GM12891 (cell line): ENCODE measurements around the gene IGFN1.
"Not testable (repeated sequence)": the region's sequence is repeated elsewhere in the genome, so short reads cannot be mapped to it uniquely, and the experiment has no call there.

Experiments
- DNase-seq: peaks from one replicate; pipeline ENCODE4 v3.0.0; 2011; ENCODE audit warnings: low spot score; ENCODE audit not compliant: insufficient read length
- FAIRE-seq: peaks from 2 replicates; lab custom pipeline; 2011; peaks lifted over from hg19 to GRCh38; lab: Jason Lieb, UNC
- PAX5 ChIP-seq: IDR thresholded peaks from 2 replicates; pipeline ENCODE4 v1.6.1; 2011; ENCODE audit warnings: low read length, moderate library complexity, mild to moderate bottlenecking; ENCODE audit not compliant: insufficient read depth, severe bottlenecking
- POLR2A ChIP-seq: IDR thresholded peaks from 2 replicates; pipeline ENCODE4 v1.6.1; 2011; ENCODE audit warnings: low read depth, low read length, control low read depth
- POLR2AphosphoS5 ChIP-seq: IDR thresholded peaks from 2 replicates; pipeline ENCODE4 v1.6.1; 2011; ENCODE audit warnings: low read depth, low read length, control low read depth
- POU2F2 ChIP-seq: IDR thresholded peaks from 2 replicates; pipeline ENCODE4 v1.6.1; 2011; ENCODE audit warnings: low read depth, mild to moderate bottlenecking, control low read depth, low read length, moderate library complexity
- SPI1 ChIP-seq: IDR thresholded peaks from 2 replicates; pipeline ENCODE4 v1.6.1; 2011; ENCODE audit warnings: low read depth, low read length, control low read depth
- TAF1 ChIP-seq: IDR thresholded peaks from 2 replicates; pipeline ENCODE4 v1.6.1; 2011; ENCODE audit warnings: low read depth, low read length, control low read depth

The IGFN1 gene

DNA sequence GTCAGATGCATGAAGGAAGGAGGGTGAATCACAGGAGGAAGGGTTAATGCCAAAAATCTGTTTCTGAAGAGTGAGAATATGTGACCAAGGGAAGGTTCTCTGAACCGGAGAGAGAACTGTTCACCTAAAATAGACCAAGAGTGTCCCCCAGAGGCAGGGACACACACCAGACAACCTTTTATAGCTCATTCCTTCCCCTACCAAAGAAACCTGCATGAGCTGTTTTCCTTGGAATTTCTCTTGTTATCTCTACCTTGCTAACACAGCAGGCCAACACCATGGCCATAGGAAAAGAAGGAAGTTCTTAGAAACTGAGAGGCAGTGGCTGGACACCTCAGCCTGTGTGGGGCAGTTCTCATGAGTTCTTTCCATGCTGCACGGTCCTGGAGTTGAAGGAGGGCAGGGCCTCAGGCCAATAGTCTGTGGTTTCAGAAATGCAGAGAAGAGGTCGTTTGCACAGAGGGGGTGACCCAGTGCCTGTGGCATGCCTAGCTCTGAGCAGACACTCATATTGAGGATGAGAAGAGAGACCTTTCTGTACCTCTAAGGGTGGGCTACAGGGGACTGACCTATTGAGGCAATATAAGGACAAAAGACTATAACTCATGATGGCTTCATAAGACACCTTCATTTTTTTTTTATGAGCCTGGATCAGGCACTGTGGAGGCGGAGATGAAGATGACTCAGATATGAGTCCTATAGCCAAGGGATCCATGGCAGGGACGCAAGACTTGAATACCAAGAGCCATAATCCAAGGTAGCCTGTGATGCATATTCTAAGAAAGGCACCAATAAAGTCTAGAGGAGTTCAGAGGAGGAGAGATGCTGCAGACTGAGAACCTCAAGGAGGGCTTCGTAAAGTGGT, 39.4 kb downstream of the IGFN1 start:
- FAIRE-seq (no peak), DNase-seq (no peak)

DNA sequence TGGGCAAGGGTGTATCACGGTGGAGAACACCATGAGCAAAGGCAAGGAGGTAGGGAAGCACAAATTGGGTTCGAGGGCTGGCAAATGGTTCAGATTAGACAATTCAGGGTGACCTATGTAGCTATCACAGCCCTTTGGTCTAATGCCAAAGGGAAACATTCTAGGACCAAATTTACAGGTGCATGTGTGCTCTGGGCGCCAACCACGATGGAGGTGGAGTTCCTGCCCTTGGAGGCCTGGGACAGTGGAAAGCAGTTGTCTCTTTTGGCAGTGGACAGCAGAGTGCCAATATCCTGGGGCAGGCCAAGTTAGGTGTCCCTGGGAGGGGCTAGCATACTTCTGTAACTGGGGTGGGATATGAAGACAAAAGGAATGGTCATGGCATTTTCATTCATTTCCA, 40.1 kb downstream of the IGFN1 start:
- DNase-seq (no peak), FAIRE-seq (no peak)
- TF ChIP-seq POLR2A (no peak), TAF1 (no peak), SPI1 (no peak), POU2F2 (no peak), POLR2AphosphoS5 (no peak), PAX5 (no peak)

More for the DNA sequence above, 39.4 kb downstream of the IGFN1 start:
- TF ChIP-seq POLR2AphosphoS5, result no peak
- no peak for TF ChIP-seq POLR2A
- no peak for TF ChIP-seq POU2F2
- no peak for TF ChIP-seq SPI1
- no peak for TF ChIP-seq TAF1
- TF ChIP-seq PAX5, result no peak

DNA sequence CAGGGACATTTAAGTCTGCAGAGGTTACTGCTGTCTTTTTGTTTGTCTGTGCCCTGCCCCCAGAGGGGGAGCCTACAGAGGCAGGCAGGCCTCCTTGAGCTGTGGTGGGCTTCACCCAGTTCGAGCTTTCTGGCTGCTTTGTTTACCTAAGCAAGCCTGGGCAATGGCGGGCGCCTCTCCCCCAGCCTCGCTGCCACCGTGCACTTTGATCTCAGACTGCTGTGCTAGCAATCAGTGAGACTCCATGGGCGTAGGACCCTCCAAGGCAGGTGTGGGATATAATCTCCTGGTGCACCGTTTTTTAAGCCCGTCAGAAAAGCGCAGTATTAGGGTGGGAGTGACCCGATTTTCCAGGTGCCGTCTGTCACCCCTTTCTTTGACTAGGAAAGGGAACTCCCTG, 49.0 kb downstream of the IGFN1 start:
- not testable (repeated sequence) for DNase-seq, FAIRE-seq

DNA sequence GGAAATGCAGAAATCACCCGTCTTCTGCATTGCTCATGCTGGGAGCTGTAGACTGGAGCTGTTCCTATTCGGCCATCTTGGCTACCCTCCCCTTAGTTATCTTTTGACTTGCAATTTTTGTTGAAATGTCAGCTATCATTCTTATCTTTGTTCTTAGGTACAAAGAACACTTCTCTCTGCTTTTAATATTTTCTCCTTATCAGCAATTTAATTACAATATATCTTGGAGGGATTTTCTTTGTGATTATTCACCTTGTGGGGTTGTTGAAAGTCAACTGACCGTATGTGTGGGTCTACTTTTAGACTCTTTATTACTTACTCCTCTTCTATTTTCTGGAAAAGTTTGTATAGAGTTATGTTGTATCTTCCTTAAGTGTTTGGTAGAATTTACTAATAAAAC, 49.5 kb downstream of the IGFN1 start:
- TF ChIP-seq POLR2AphosphoS5 (no peak), POLR2A (no peak), PAX5 (no peak), TAF1 (no peak), POU2F2 (no peak), SPI1 (no peak)
- no peak for DNase-seq
- no peak for FAIRE-seq

DNA sequence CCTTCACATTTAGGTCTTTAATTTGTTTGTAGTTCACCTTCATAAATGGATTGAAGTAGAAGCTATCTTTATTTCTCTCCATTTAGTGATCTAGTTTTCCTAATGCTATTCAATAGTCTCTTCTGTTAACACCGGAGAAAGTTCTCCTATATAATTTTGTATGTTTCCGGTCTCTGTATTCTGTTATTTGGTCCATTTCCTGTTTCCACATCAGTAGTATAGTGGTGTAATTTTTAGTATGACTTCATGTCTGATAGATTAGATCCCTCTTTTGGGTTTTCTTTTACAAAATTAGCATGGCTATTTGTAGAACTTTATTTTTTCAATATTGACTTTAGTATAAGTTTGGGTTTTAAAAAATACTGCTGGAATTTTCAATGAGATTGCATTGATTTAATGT, 51.1 kb downstream of the IGFN1 start:
- no peak for TF ChIP-seq PAX5
- no peak for TF ChIP-seq TAF1
- no peak for TF ChIP-seq POLR2AphosphoS5
- no peak for TF ChIP-seq SPI1
- TF ChIP-seq POLR2A, result no peak
- TF ChIP-seq POU2F2, result no peak
- DNase-seq (no peak), FAIRE-seq (no peak)

DNA sequence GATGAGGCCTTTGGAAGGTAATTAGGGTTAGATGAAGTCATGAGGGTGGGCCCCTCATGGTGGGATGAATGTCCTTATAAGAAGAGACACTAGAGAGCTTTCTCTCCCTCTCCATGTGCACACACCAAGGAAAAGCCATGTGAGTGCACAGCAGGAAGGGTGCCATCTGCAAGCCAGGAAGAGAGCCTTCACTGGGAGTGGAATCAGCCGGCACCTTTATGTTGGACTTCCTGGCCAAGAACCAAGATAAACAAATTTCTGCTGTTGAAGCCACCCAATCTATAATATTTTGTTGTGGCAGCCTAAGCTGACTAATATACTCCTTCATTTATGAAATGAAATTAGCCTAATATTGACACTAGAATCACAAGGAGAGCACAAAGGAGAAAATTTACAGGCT, 54.5 kb downstream of the IGFN1 start:
- FAIRE-seq (no peak), DNase-seq (no peak)
- TF ChIP-seq POU2F2 (no peak), POLR2AphosphoS5 (no peak), SPI1 (no peak), TAF1 (no peak), POLR2A (no peak), PAX5 (no peak)

DNA sequence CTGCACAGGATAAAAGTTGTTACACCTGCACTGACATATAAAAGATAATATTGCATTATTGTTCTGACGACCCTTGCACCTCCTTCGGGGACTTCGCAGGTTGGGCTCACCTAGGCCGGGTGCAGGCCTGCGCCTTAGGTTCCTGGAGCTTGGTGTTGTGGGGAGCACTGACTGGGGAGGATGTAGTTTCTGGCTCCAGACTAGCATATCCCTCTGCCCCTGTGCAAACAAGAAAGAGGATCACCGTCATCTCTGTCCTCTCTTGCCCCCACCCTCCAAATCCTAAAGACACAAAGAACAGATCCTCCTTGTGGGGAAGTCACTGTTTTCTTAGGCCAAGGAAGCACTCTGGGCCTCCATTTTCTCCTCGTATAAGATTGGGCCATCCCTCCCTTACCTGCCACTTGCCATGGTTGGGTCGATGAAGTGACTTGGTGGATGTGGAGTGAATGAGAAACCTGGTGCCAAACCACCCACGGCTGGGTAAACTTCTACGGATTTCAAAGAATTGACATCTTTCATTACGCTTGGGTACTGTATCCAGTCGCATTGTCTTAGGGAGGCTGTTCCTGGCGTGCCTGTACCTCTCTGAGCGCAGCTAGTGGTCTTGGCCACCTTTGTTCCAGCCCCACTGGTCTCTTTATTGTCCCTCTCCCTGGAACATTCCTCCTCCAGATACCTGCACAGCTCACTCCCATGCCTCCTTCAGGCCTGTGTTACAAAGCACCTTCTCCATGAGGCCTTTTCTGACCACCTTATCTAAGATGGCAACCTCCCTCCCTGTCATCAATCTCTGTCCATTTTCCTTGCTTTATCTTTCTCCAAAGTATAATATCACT, 58.3 kb downstream of the IGFN1 start:
- FAIRE-seq, result no peak
- no peak for DNase-seq
- no peak for TF ChIP-seq POLR2A
- no peak for TF ChIP-seq POLR2AphosphoS5
- no peak for TF ChIP-seq PAX5
- TF ChIP-seq TAF1, result no peak
- no peak for TF ChIP-seq POU2F2
- TF ChIP-seq SPI1, result no peak

DNA sequence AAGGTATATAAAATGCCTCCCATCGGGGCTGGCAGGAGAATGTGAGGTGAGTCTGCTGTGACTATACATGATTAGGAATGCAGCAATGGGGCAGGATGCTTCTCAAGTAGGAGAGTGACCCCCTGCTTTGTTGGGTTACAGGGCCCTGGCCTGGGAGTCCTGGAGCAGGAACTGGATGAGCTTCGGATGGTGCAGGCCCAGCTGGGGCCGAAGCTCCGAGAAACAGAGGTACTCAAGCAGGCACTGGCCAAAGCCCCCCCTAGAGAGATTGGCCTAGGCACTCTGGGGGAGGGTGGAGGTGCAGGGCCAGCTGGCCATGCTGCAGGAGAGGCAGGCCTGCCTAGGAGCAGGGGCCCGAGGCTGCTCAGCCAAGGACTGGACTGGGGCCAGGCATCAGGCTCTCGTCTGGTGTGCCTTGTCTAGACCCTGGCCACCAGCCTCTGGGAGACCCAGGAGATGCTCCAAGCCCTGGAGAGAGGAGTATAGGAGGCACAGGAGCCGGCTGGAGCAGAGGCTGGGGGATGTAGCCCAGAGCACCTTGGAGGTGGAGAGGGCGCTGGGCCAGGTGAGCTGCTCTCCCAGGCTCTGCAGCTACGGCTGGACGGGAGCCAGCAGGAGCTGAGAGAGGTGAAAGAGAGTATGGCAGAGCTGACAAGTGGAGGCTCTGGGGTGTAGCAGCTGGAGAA, 59.8 kb downstream of the IGFN1 start:
- FAIRE-seq (no peak), DNase-seq (no peak)

DNA sequence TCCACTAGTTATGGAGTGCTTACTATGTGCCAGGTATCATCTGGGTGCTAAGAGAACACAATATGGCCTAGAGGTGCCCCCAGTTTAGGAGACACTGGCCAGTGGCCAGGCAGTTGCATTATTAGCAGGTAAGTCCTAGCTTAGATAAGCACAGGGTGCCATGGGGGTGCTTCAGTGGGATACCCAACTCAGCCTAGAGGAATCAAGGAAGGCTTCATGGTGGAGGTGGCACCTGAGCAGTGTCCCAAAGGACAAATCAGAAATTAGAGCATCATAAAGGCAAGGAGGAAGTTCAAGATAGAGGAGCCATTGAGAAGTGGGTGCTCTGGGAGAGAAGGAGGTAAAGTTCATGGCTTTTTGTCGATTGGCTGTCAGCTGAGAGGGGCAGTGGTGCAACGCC, 60.8 kb downstream of the IGFN1 start:
- TF ChIP-seq SPI1, result no peak
- TF ChIP-seq TAF1, result no peak
- no peak for TF ChIP-seq PAX5
- TF ChIP-seq POU2F2, result no peak
- TF ChIP-seq POLR2AphosphoS5, result no peak
- TF ChIP-seq POLR2A, result no peak
- DNase-seq, result no peak
- FAIRE-seq, result no peak

More for the DNA sequence above, 59.8 kb downstream of the IGFN1 start:
- TF ChIP-seq POLR2AphosphoS5 (no peak), PAX5 (no peak), POLR2A (no peak), SPI1 (no peak), POU2F2 (no peak), TAF1 (no peak)
